ENCODE results near the gene SUSD5.
"Not testable (repeated sequence)": the region's sequence is repeated elsewhere in the genome, so short reads cannot be mapped to it uniquely, and the experiment has no call there.

The SUSD5 gene

GRCh38 chr3:33117461-33117860, 101.1 kb downstream of the SUSD5 start:
- DNase-seq (ENCODE audit: low read depth in 1 of 2, low spot score in 1 of 2) = no peak

- DNase-seq (ENCODE audit: low read depth in 1 of 2, low spot score in 1 of 2) = no peak
Measured at GRCh38 chr3:33115024-33115768, 103.4 kb downstream of the SUSD5 start.

- no peak for DNase-seq (ENCODE audit: low read depth in 1 of 2, low spot score in 1 of 2)
Measured at GRCh38 chr3:33114622-33115023, 104.0 kb downstream of the SUSD5 start.

- peak; percentile 68 to 76 for DNase-seq (ENCODE audit: low read depth in 1 of 2, low spot score in 1 of 2)
Measured at GRCh38 chr3:33113772-33114621, 104.6 kb downstream of the SUSD5 start, which contains the start of gene CRTAP. Gene CRTAP (plus strand): TSS chr3:33114014. CDS start chr3:33114078, 64 bp downstream.

GRCh38 chr3:33111581-33111980, 107.0 kb downstream of the SUSD5 start:
- DNase-seq (ENCODE audit: low read depth in 1 of 2, low spot score in 1 of 2) = no peak

GRCh38 chr3:33106854-33107253, 111.8 kb downstream of the SUSD5 start:
- not testable (repeated sequence) for DNase-seq (ENCODE audit: low read depth in 1 of 2, low spot score in 1 of 2)

GRCh38 chr3:33105341-33105948, 113.2 kb downstream of the SUSD5 start:
- DNase-seq (ENCODE audit: low read depth in 1 of 2, low spot score in 1 of 2) = no peak

GRCh38 chr3:33104803-33105202, 113.8 kb downstream of the SUSD5 start:
- no peak for DNase-seq (ENCODE audit: low read depth in 1 of 2, low spot score in 1 of 2)

- DNase-seq (ENCODE audit: low read depth in 1 of 2, low spot score in 1 of 2) = no peak
Measured at GRCh38 chr3:33103480-33103879, 115.1 kb downstream of the SUSD5 start.

- DNase-seq (ENCODE audit: low read depth in 1 of 2, low spot score in 1 of 2) = no peak
Measured at GRCh38 chr3:33103034-33103433, 115.6 kb downstream of the SUSD5 start.

- DNase-seq (ENCODE audit: low read depth in 1 of 2, low spot score in 1 of 2) = no peak
Measured at GRCh38 chr3:33100229-33100628, 118.4 kb downstream of the SUSD5 start.
